Measurements from ENCODE around the gene RAB7A.

Gene RAB7A

GRCh38 chr3:128726023-128727016 lies at the start of gene RAB7A:
TSS of gene RAB7A (plus strand) at chr3:128726183. CDS start at chr3:128795368, 69,185 bp downstream.
- DNase-seq (ENCODE audit: low read depth), result peak; percentile 97

GRCh38 chr3:128679338-128679737 lies 46.6 kb upstream of the RAB7A start:
- DNase-seq (ENCODE audit: low read depth), result no peak

GRCh38 chr3:128680603-128681368 lies 45.2 kb upstream of the RAB7A start:
- peak; percentile 95 for DNase-seq (ENCODE audit: low read depth)

DNA sequence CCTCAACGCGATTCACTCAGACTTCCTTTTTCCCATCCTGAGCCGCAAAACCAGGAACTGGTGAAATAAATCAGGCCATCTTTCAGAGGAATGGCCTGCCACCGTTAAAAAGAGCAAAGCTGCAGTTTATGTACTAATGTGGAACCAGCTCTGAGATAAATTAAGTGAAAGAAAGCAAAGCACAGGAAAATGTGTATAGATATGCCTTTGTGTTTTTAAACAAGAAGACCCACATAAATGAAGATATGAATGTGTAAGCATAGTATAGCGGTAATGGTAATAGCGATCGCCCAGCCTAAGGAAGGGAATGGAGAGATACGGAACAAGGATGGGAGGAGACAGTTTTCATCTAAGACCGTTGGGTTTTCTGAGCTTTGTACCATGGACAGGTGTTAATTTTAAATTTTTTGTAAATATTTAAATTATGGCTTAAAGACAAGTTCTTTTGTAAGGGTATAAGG lies 44.6 kb upstream of the RAB7A start:
- no peak for DNase-seq (ENCODE audit: low read depth)

- DNase-seq (ENCODE audit: low read depth), result no peak
These were observed 42.0 kb upstream of the RAB7A start for GRCh38 chr3:128683957-128684356.

DNA sequence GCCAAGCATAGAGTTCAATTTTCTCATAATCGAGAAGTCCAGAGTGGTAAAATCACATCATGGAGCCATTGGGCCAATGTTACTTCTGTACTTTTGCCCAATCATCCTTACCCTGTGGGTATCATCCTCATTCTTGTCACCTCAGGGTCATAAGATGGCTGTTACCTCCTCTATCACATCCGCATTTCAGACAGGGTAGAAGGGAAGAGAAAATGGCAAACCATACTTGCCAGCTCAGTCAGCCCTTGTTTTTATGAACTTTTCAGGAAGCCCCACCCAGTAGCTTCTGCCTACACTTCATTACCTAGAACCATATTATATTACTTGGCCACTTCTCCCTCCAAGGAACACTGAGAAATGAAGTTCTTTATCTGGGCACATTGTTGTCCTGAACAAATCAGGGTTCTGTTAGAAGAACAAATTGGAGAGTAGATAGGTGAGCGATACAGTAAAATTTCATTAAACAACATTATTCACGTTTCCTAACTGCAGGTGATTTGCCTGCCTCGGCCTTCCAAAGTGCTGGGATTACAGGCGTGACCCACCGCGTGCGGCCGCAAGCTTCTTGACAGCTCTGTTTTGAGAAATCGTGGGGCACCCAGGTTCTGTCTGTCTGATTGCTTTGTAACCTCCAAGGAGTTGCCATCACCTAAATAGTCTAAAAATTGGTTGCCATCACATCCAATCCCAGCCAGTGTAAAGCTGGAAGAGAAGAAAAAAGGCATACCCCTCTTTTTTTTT lies 40.8 kb upstream of the RAB7A start:
- no peak for DNase-seq (ENCODE audit: low read depth)

DNA sequence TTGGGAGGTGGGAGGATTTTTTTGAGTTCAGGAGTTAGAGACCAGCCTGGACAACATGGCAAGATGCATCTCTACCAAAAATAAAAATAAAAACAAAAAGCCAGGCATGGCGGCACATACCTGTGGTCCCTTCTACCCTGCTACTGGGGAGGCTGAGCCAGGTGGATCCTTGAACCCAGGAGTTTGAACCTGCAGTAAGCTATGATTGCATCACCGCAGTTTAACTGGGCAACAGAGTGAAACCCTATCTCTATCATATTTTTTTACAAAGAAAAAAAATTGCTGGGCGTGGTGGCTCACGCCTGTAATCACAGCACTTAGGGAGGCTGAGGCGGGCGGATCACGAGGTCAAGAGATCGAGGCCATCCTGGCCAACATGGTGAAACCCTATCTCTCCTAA lies 39.5 kb upstream of the RAB7A start:
- no peak for DNase-seq (ENCODE audit: low read depth)

DNA sequence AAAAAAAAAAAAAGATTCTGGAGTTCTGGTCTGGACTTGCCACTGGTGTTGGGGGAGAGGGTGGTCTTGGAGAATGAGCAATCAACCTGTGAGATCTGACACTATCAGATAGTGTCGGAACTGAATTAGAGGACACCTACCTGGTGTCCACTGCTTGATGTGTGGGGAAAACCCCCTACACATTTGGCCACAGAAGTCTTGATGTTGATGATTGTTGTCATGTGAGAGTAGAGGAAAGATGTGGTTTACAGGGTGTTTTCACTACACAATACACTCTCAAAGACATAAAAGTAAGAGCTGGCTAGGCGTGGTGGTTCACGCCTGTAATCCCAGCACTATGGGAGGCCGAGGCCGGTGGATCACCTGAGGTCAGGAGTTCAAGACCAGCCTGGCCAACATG lies 36.9 kb upstream of the RAB7A start:
- DNase-seq (ENCODE audit: low read depth), result no peak

GRCh38 chr3:128693696-128694095 lies 32.3 kb upstream of the RAB7A start:
- no peak for DNase-seq (ENCODE audit: low read depth)

DNA sequence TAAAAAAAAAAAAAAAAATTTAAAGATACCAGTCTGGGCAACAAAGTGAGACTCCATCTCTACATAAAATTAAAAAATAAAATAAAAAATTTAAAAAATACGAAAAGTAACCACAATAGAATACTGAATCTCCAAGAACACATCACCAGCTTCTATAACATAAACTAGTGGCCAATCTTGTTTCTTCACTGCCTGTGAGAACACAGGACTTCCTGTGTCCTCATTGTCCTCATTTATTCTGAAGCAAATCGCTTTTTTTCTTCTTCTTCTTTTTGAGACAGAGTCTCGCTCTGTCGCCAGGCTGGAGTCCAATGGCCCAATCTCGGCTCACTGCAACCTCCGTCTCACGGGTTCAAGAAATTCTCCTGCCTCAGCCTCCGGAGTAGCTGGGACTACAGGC lies 28.6 kb upstream of the RAB7A start:
- no peak for DNase-seq (ENCODE audit: low read depth)

GRCh38 chr3:128698211-128699047 lies 27.6 kb upstream of the RAB7A start:
- DNase-seq (ENCODE audit: low read depth), result peak; percentile 4

- DNase-seq (ENCODE audit: low read depth), result no peak
These were observed 24.4 kb upstream of the RAB7A start for GRCh38 chr3:128701342-128702212.

DNA sequence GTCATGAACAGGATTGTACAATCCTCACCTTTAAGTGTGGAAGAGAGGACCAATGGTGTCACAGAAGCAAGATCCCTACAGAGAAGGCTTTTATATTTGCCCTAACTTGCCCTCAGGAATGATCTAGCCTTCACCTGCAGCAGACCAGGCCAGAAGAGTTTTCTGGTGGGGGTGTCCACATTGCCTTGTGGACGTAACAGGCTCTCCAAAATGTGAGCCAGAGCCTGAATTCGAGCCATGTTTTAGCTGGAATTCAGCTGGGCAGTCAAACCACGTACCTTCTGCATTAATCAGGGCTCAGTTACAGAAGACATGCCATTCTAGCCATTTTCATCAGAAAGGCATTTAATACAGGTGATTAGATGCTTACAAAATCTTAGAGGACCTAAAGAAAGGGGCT lies 23.6 kb upstream of the RAB7A start:
- no peak for DNase-seq (ENCODE audit: low read depth)

- DNase-seq (ENCODE audit: low read depth), result no peak
These were observed 22.4 kb upstream of the RAB7A start for GRCh38 chr3:128703561-128703960.

GRCh38 chr3:128706086-128706615 lies 19.8 kb upstream of the RAB7A start:
- DNase-seq (ENCODE audit: low read depth), result no peak

GRCh38 chr3:128707928-128708494 lies 18.0 kb upstream of the RAB7A start:
- no peak for DNase-seq (ENCODE audit: low read depth)

- no peak for DNase-seq (ENCODE audit: low read depth)
These were observed 16.9 kb upstream of the RAB7A start for GRCh38 chr3:128709038-128709437.

DNA sequence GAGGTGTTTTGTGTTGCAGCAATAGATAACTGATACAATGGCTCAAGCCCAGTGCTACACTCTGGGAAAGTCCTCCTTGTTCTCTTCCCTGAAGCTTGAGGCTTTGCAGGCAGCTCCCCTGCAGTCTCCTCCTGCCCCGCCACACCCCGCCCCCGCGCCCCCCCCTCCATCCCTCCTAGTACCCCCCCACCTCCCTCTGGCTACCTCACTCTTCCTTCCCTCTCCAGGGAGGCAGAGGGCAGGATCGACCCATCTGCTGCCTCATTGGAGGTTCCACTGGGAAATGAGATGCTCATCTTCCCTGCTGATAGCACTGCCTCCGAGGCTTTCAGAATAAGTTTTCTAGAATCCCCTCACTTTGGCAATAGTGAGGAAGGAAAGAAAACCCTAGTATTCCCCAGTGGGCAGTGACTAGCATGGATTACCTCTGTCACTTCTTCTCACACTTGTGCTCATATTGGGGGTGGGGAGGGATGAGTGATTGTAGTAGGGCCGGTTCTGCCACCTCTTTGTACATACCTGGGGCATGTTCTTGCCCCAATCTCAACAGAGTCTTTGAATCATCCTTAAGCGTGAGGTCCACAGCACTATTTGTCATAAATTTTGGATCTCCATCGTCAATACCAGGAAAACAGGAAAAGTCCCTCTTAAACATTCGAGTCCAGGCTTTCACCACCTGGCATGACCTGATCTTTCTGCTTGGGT lies 16.3 kb upstream of the RAB7A start:
- DNase-seq (ENCODE audit: low read depth), result no peak
